Natural killer cell (primary cell): Measurements from ENCODE around the gene TAAR5. TPM values are rescaled to one million over a fixed set of nuclear protein-coding genes. Genes with fewer than 3 reads are reported as not detected.
"Not testable (repeated sequence)": the region's sequence is repeated elsewhere in the genome, so short reads cannot be mapped to it uniquely, and the experiment has no call there.

ENCODE experiments used
- ATAC-seq, 3 donors: fragments of 150-1000 bp in 2 of 3; fragments of 200-7000 bp in 1 of 3; cut with Tn5 transposase; 1 replicate in 1 of 3; 2 replicates in 2 of 3; pipeline ENCODE4 v1.10.0; 2021; ENCODE audit warnings: mild to moderate bottlenecking in 2 of 3, moderate library complexity in 2 of 3
- DNase-seq, 2 donors: peaks; one replicate each; pipeline versions ENCODE4 v3.0.0 to v3.0.0-alpha.2; 2013 to 2021; ENCODE audit warnings: mixed read lengths in 1 of 2
- H3K27ac ChIP-seq: one replicate; pipeline ENCODE4 v1.5.1; 2013; ENCODE audit warnings: mild to moderate bottlenecking, low read length
- H3K27me3 ChIP-seq: one replicate; pipeline ENCODE4 v1.6.1; 2013; ENCODE audit warnings: low read length; ENCODE audit not compliant: control insufficient read depth, insufficient read depth
- H3K36me3 ChIP-seq: one replicate; pipeline ENCODE4 v1.6.1; 2013; ENCODE audit warnings: low read length; ENCODE audit not compliant: control insufficient read depth, insufficient read depth
- H3K4me1 ChIP-seq: one replicate; pipeline ENCODE4 v1.6.1; 2013; ENCODE audit warnings: low read length; ENCODE audit not compliant: control insufficient read depth, insufficient read depth
- H3K4me3 ChIP-seq: one replicate; pipeline ENCODE4 v1.5.1; 2013; ENCODE audit warnings: low read length
- H3K9me3 ChIP-seq: one replicate; pipeline ENCODE4 v1.6.1; 2013; ENCODE audit warnings: low read length; ENCODE audit not compliant: control insufficient read depth, insufficient read depth
- H3K27ac Mint-ChIP-seq, 2 donors: one replicate each; pipeline ENCODE4 v1.8.0; 2022; ENCODE audit warnings: mild to moderate bottlenecking in 2 of 2, mixed read lengths in 2 of 2, moderate library complexity in 1 of 2
- H3K27me3 Mint-ChIP-seq, 2 donors: one replicate each; pipeline ENCODE4 v1.8.0; 2022; ENCODE audit warnings: low read depth in 2 of 2, mixed read lengths in 2 of 2
- H3K36me3 Mint-ChIP-seq: one replicate; pipeline ENCODE4 v1.8.0; 2022; ENCODE audit warnings: mixed read lengths
- H3K4me1 Mint-ChIP-seq, 2 donors: one replicate each; pipeline ENCODE4 v1.8.0; 2022; ENCODE audit warnings: mixed read lengths in 2 of 2
- H3K4me3 Mint-ChIP-seq: one replicate; pipeline ENCODE4 v1.8.0; 2022; ENCODE audit warnings: mild to moderate bottlenecking, moderate library complexity, mixed read lengths
- H3K9me3 Mint-ChIP-seq, 2 donors: one replicate each; pipeline ENCODE4 v1.8.0; 2022; ENCODE audit warnings: mixed read lengths in 2 of 2
- WGBS: methylation state at CpG from one replicate; pipeline ENCODE4 v1.1.7; 2013; ENCODE audit warnings: missing lambda C conversion rate; ENCODE audit not compliant: insufficient coverage; 5-methylcytosine and 5-hydroxymethylcytosine counted together
- intact Hi-C: fragments of 100-400 bp; cut with micrococcal nuclease; formaldehyde crosslinking; loops from one replicate; pipeline ENCODE4 v1.14.2; 2022
- total RNA-seq, 4 donors: library from RNA; stranded (reverse); fragments of 120-200 nt in 1 of 4; gene quantifications; one replicate each; pipeline versions ENCODE4 v1.2.3 to v1.2.4, GENCODE V29; 2013 to 2022
- TF ChIP-seq, protein P1 (sequence below): fragments of 200-600 bp; IDR thresholded peaks from one replicate; pipeline ENCODE4 v1.8.0; 2022; ENCODE audit warnings: antibody characterized with exemption

Gene TAAR5
- total RNA-seq, 3 donors from 2014 or later (not counting 1 experiment from before 2014, with no cell fraction given) = not detected

DNA sequence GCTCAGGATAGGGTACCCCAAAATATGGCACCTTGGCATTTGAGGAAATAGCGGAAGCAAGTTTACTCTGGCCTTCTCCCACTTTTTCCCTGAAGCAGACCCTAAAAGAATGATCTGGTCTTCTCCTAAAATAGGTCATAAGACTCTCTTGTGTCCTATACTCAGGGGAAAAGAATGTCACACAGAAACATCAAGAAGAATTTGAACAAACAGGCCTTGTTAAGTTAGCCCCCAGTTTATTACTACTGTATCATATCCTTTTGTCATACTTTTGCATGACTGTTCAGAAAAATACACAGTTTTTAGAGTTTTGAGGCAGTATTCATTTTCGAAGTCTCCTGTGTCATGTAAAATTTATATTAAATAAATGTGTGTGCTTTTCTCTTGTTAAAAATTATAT is 22.1 kb upstream of the TAAR5 start:
- intact Hi-C loops = loop anchor here (5.0 kb wide), 1 partner anchor 201 kb away; the partner anchor contains the start of gene RPS12
- no peaks in the 10 kb centered on the region for H3K9me3 Mint-ChIP-seq
- H3K27me3 Mint-ChIP-seq = no peaks in the 10 kb centered on the region
- H3K4me1 ChIP-seq = no peaks in the 10 kb centered on the region
- no peak overlapping the region for H3K4me3 ChIP-seq
- DNase-seq (no peak), ATAC-seq (no peak)
- no peaks in the 10 kb centered on the region for H3K27me3 ChIP-seq
- peak overlapping the region; percentile 76 to 92 for H3K27ac Mint-ChIP-seq
- H3K4me1 Mint-ChIP-seq = peaks cover 23 to 37% of the 10 kb centered on the region in 2 donors
- H3K36me3 ChIP-seq = no peaks in the 10 kb centered on the region
- peak overlapping the region; percentile 80 for H3K27ac ChIP-seq
- H3K36me3 Mint-ChIP-seq = no peaks in the 10 kb centered on the region
- H3K4me3 Mint-ChIP-seq = no peak overlapping the region
- TF ChIP-seq, protein P1, sequence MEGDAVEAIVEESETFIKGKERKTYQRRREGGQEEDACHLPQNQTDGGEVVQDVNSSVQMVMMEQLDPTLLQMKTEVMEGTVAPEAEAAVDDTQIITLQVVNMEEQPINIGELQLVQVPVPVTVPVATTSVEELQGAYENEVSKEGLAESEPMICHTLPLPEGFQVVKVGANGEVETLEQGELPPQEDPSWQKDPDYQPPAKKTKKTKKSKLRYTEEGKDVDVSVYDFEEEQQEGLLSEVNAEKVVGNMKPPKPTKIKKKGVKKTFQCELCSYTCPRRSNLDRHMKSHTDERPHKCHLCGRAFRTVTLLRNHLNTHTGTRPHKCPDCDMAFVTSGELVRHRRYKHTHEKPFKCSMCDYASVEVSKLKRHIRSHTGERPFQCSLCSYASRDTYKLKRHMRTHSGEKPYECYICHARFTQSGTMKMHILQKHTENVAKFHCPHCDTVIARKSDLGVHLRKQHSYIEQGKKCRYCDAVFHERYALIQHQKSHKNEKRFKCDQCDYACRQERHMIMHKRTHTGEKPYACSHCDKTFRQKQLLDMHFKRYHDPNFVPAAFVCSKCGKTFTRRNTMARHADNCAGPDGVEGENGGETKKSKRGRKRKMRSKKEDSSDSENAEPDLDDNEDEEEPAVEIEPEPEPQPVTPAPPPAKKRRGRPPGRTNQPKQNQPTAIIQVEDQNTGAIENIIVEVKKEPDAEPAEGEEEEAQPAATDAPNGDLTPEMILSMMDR = no peak
- 100% methylated on average over 1 of the region's 2 CpGs for WGBS
- H3K9me3 ChIP-seq = no peaks in the 10 kb centered on the region

DNA sequence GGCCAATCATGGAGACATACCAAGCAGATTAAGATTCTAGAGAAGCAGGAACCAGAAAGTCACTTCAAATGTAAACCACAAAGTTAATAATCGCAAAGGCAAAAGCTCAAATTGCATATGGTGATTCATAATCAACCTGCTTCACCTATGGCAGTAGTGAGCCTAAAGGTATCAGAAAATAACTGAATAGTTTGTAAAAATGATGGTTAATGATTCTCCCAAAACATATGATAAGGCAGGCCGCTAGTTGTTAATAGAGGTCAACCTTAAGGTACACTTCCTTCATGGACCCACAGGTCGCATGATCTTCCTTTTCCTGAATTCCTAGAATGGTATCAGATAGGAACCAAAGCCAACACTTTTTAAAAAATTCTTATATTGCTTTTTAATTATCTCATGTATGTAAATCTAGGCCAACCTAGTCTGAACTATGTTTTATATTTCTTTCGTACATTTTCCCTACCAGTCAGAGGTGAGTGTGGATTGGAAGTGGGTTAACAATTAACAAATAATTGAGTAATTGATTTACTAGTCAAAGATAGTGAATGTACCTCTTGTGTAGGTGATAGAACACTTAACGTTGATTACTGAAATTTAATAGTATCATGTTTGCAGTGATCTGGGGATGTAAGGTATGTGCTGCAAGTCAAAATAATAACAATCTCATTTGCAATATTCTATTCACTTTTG is 18.1 kb upstream of the TAAR5 start:
- Mint-ChIP-seq H3K27ac (no peak overlapping the region), H3K4me1 (peaks cover 13 to 17% of the 10 kb centered on the region in 2 donors), H3K9me3 (no peaks in the 10 kb centered on the region), H3K36me3 (no peaks in the 10 kb centered on the region), H3K27me3 (peaks cover 3 to 10% of the 10 kb centered on the region in 2 donors), H3K4me3 (no peak overlapping the region)
- Histone ChIP-seq H3K36me3 (no peaks in the 10 kb centered on the region), H3K27me3 (no peaks in the 10 kb centered on the region), H3K9me3 (no peaks in the 10 kb centered on the region), H3K4me3 (no peak overlapping the region), H3K4me1 (no peaks in the 10 kb centered on the region), H3K27ac (no peak overlapping the region)
- no peak for DNase-seq
- intact Hi-C loops = no loop called here
- WGBS = 97% methylated on average over 3 of the region's 5 CpGs
- TF ChIP-seq, protein P1 = no peak
- ATAC-seq = no peak

DNA sequence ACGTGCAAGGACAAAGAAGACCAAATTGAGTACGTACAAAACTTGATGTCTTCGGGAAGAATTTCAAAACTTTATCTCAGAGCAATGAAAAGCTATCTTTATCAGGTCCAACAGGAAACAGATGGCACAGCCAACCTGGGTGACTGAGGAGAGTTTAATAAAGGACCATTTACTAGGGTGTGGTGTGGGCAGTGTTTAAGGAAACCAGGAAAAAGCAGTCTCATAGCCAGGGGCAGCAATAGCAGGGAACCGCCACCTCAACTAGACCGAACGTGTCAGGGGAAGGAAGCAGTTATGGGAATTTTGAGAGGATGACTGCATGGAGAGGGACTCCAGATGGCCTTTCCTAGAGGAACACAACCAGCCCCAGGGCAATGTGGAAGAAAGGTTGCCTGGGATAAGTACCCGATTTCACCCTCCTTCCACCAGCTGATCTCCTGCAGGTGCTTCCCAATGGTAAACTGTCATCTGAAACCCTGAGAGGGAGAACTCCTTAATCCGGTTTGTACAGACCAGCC is 15.2 kb upstream of the TAAR5 start:
- TF ChIP-seq, protein P1 = no peak
- Mint-ChIP-seq H3K4me1 (no peaks in the 10 kb centered on the region), H3K9me3 (no peaks in the 10 kb centered on the region), H3K27ac (no peak overlapping the region), H3K4me3 (no peak overlapping the region), H3K36me3 (no peaks in the 10 kb centered on the region), H3K27me3 (peaks cover 8 to 18% of the 10 kb centered on the region in 2 donors)
- 89% methylated on average over 8 of the region's 8 CpGs for WGBS
- no peaks in the 10 kb centered on the region for H3K27me3 ChIP-seq
- no peaks in the 10 kb centered on the region for H3K9me3 ChIP-seq
- intact Hi-C loops = no loop called here
- H3K4me1 ChIP-seq = no peaks in the 10 kb centered on the region
- H3K27ac ChIP-seq = no peak overlapping the region
- H3K36me3 ChIP-seq = no peaks in the 10 kb centered on the region
- ATAC-seq (no peak), DNase-seq (no peak)
- H3K4me3 ChIP-seq = no peak overlapping the region

DNA sequence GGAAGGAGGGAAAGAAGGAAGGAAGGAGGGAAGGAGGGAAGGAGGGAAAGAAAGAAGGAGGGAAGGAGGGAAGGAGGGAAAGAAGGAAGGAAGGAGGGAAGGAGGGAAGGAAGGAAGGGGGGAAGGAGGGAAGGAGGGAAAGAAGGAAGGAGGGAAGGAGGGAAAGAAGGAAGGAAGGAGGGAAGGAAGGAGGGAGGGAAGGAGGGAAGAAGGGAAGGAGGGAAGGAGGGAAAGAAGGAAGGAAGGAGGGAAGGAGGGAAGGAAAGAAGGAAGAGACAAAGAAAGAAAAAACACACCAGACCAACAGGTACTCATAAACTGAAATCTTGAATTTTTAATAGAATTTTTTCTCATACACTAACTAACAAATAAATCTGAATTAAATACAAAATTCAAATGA is 11.4 kb upstream of the TAAR5 start:
- H3K27ac ChIP-seq, H3K9me3 Mint-ChIP-seq, H3K4me1 ChIP-seq, H3K4me1 Mint-ChIP-seq, DNase-seq, intact Hi-C loops, H3K36me3 Mint-ChIP-seq, H3K9me3 ChIP-seq, H3K27me3 ChIP-seq, H3K27ac Mint-ChIP-seq, H3K4me3 Mint-ChIP-seq, H3K36me3 ChIP-seq, H3K4me3 ChIP-seq, ATAC-seq: not testable (repeated sequence)
- peaks cover 13 to 27% of the 10 kb centered on the region in 2 donors for H3K27me3 Mint-ChIP-seq
